ENCODE data around the gene OR10A3.

The OR10A3 gene

DNA sequence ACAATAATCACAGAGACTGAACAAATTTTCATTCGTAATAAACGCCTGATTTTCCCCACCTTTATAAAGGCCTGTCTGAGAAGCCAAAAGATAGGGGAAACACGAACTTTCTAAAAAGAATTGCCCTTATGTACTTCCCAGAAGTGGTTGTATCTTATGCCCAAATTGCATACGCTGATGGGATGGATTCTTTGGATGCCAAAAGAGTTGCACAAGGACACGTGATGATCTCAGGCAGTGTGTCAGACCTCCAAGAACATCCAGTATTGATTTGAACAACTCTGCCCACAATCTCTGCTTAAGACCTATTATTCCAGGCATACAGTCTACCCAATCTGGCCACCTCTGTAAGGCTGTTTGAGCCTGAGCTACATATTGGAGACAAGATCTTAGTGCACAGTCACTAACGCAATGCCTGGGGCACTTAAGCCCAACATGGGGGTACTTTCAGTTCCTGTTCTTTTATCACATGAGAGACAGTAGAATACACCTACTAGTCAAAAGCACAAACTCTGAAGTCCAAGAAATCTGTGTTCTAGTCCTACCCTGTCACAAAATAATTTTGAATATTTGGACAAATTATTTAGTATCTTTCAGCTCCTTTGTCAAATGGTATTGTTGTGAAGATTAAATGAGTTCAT, 49.3 kb downstream of the OR10A3 start:
- Histone ChIP-seq H3K27me3 (ENCODE audit: insufficient read depth, low read length) (no peaks in the 10 kb centered on the region; the same call in 1 of the 2 replicates), H3K9me3 (ENCODE audit: insufficient read depth, low read depth, low read length) (no peaks in the 10 kb centered on the region), H3K4me1 (ENCODE audit: insufficient read depth, low read length) (0 out of 2 replicates have a peak, but pooled peaks cover 4% of the 10 kb centered on the region), H3K27ac (ENCODE audit: low read depth, low read length) (no peak overlapping the region), H3K4me3 (ENCODE audit: low read length) (no peak overlapping the region), H3K9ac (ENCODE audit: low read depth, low read length) (no peak overlapping the region), H3K36me3 (ENCODE audit: insufficient read depth, low read length) (no peaks in the 10 kb centered on the region)
- WGBS = 84% methylated on average over 6 of the region's 6 CpGs

DNA sequence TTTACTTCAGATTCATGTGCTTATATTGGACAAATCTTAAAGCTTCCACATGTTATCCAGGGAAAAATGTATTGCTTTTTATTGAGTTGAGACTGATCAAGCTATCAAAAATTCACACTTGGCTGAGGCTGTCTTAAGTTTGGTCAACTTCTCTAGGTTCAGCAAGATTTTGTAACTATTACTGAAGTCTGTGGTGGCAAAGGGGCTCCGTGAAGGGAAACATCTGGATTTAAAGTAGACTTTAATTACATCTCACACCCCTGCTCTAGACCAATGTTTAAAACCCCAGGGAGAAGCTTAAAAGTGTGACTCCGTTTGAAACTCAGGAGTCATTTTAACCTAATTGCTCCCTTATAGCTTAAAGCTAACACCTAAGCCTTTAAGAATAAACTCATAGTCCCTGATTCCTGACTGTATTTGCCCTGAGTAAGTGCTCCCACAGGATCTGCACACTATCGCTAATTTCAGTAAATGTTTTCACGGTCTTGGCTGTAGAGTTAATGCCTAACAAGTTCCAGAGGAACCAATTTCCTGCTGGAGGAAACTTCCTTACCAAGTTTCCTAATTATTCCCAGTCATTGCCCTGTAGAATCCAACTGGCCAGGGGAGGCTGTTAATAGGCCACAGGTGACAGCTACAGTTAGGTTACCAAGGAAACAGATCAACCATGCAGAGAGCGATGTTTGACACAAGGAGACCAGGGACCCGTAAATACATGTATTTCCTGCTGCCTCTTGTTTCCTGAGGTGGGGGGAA, 50.9 kb downstream of the OR10A3 start:
- Histone ChIP-seq H3K4me3 (ENCODE audit: low read length) (no peak overlapping the region), H3K9ac (ENCODE audit: low read depth, low read length) (no peak overlapping the region), H3K9me3 (ENCODE audit: insufficient read depth, low read depth, low read length) (no peaks in the 10 kb centered on the region), H3K27me3 (ENCODE audit: insufficient read depth, low read length) (no peaks in the 10 kb centered on the region; the same call in 1 of the 2 replicates), H3K27ac (ENCODE audit: low read depth, low read length) (no peak overlapping the region), H3K36me3 (ENCODE audit: insufficient read depth, low read length) (no peaks in the 10 kb centered on the region), H3K4me1 (ENCODE audit: insufficient read depth, low read length) (0 out of 2 replicates have a peak, but pooled peaks cover 4% of the 10 kb centered on the region)
- 83% methylated on average over 6 of the region's 6 CpGs for WGBS

DNA sequence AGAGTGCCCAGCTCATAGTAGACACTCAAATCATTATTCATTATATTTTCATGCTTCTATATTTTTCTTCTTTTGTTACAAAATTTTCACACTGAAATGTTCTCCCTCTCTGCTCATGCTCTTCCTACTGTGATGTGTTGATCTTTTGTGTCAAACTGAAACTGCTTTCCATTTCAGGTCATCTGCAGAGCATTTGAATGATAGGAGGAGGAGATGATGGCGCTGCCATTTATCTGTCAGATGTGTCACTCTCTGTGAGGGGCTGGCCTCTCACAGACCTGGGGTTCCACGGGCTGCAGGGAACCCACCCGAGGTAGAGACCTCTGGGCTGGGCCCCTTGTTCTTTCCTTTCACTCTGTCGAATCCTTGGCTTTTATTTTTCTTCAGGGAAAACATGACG, 51.5 kb downstream of the OR10A3 start:
- Histone ChIP-seq H3K4me1 (ENCODE audit: insufficient read depth, low read length) (0 out of 2 replicates have a peak, but pooled peaks cover 4% of the 10 kb centered on the region), H3K27ac (ENCODE audit: low read depth, low read length) (no peak overlapping the region), H3K36me3 (ENCODE audit: insufficient read depth, low read length) (no peaks in the 10 kb centered on the region), H3K27me3 (ENCODE audit: insufficient read depth, low read length) (no peaks in the 10 kb centered on the region; the same call in 1 of the 2 replicates), H3K9ac (ENCODE audit: low read depth, low read length) (no peak overlapping the region), H3K9me3 (ENCODE audit: insufficient read depth, low read depth, low read length) (no peaks in the 10 kb centered on the region), H3K4me3 (ENCODE audit: low read length) (no peak overlapping the region)
- WGBS = 82% methylated on average over 4 of the region's 5 CpGs
